Activated T-cell treated with anti-CD3 and anti-CD28 coated beads for 48 hours (primary cell): ENCODE results near the gene MED12L.

Experiments
- DNase-seq: peaks from one replicate; pipeline ENCODE4 v3.0.0-alpha.2; 2020; ENCODE audit warnings: low read depth

Gene MED12L

DNA sequence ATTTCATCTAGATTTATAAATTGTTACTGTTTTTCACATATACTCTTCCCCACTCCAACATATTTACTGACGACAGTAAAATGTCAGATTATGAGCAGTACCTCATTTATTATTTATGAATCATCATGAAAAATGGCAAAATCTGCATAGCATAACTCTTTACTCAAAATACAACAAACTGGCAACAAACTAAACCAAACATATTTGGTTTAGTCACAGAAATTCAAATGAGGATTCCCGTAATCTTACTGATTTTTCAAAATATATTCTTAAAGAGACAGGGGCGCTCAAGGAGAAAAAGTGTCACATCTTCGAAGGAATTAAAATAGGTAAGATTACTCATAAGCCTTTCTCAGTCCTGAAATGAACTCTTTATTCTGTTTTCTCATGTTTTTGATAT, 234.2 kb downstream of the MED12L start:
- DNase-seq: no peak

DNA sequence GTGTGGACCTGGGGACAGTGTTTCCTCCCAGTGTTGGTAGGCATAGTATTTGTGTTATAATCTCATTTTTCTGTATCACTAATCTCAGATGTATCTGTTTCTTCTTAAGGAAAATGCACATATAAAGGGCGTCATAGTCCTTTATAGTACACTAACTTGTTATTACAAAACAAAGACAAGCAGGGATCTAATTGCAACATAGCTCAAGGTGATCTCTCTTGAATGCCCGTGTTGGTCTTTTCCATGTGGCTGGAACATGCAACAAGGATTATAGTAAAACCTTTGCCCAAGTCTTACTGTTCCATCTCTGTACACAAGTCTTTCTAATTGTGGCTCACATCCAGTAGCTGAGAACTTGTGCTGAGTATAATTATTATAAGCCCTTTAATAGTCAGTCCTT, 234.7 kb downstream of the MED12L start:
- no peak for DNase-seq

DNA sequence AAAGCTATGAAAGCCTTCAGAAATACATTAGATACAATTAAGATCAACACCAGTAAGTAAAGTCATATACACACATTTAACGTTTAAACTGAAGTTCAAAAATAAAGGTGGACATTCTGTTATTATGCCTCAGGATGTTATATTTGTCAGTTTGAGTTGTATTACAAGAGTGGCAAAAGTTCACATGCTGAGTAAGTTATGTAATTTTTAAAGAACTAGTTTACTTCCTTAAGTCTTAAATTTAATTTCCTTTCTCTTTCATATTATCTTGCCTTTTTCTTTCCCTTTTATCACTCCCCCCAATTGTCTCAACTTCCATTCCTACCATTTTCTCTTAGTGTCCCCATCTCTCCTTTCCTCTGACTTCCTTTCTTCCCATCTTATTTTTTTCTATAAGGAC, 236.1 kb downstream of the MED12L start:
- DNase-seq: no peak

DNA sequence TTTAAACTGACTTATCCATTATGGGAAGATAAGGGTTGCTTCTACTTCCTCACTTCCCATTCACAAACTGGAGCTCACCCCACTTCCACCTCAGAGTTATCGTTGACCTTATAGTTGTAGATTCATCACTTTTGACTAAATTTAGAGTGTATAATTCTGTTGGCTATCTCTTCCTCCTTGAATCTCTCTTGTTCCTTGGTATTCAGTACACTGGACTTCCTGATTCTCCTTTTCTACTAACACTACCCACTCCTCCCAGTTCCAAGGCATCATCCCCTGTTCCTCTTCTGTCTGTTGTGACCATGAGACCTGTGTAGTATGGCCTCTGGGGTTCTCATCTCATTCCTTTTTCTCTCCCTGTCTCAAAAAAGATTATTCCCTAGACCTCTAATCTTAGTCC, 237.0 kb downstream of the MED12L start:
- DNase-seq: no peak

DNA sequence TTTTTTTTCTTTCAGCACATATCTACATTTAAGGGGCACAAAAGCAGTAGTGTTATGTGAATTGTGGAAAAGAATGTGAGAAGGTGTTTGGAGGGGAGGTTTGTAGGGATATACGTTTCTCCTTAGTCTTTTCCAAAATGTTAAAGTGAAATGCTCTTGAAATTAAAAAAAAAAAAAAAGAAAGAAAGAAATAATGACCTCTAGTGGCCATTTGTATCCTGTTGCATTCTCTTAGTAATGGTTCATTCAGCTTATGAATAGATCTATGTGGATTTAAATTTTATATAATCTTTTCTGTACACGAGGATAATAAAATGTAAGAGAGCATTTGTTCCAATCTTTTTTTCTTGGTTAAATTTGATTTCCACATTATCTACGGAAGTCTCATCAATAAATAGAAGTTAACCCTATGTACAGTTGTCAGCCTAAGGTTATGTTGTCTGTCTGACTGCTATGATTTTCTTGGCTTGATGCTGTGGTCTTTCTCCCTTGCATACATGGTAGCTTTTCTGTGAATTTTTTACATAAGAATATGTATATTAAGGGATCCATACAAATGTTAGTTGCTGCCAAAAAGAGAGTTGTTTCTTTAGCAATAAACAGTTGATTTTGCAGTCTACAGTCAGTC, 242.2 kb downstream of the MED12L start:
- no peak for DNase-seq

DNA sequence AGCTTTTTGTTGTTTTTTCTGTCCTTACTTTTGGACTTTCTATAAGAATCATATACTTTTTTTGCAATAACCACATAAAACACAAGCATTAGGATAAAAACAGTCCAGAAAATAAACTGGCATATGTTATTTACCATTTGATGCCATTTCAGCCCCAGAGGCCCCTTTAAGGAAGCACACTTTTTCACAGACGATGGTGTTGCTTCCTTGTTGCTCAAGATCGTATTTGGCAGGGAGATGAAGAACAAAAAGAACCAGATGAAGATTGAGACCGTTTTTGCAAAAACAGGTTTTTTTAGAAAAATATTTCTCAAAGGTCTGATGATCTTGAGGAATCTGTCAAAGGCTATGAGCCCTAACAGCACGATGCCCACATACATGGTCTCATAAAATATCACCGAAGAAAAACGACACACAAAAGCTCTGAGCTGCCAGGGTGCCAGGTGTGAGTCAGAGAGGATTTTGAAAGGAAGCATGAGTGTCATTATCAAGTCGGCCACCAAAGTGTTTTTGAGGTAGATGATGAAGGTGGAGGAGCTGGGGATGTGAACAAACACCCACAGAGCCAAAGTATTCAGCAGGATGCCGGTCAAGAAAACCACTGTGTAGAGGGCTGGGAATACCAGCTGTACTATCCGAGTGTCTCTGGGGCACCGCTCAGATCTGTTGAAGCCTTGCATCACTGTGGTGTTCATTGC, 243.0 kb downstream of the MED12L start:
- no peak for DNase-seq

DNA sequence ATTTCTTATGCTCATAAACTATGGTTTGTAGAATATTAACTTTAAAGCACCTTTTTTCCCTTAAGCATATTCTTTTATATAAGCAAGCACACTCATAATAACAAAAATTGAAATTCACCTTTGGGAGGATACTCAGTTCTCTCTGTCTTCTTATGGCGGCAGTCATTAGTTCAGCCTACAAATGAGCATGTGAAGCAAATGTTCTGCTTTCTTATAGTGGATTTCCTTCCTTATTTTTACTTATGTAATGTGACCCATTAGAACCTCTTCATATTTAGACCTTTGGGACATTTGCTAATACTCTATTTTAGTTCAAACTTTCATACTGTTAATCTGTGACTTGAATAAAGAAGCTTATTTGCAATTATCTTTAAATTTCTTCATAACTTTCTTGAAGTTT, 243.9 kb downstream of the MED12L start, which contains the start of gene P2RY13:
P2RY13 (minus strand) TSS at position 187 of the 400 bp plus-strand sequence; CDS start at position 166, 21 bp downstream.
- DNase-seq: no peak

DNA sequence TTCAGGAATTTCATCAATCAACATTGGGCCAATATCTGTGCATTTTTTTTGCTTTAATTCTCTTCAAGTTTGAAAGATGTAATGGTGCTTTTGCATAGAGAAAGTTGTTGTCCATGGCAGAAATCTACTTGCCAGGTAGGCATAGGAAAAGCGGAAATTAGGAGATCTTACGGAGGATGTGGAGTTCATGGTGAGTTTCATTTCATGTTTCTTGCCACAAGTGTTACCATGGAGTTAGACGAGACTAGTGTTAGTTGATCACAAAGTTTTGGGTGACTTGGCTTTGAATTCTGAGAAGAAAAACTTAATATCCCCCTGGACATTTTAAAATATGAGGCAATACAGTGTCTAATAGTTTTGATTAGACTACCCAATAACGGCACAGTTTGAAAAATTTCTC, 244.9 kb downstream of the MED12L start:
- DNase-seq: no peak

DNA sequence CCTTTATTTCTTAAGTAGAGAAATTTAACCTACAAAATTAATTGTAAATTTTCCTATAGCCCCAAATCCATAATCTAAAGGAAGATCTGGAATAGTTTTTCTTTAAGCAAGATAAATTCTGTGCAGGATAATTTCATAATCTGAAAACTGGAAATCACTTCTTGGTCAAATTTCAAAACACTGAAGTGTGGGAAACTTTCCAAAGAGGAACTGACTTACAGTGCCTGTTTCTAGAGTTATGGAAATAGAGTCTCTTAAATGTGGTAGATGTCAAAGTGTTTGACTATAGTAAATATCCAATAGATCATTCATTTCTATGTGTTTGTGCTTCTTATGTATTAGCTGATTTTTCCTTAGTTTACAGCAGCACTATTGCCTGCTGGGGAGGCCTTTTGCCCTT, 245.4 kb downstream of the MED12L start:
- no peak for DNase-seq

DNA sequence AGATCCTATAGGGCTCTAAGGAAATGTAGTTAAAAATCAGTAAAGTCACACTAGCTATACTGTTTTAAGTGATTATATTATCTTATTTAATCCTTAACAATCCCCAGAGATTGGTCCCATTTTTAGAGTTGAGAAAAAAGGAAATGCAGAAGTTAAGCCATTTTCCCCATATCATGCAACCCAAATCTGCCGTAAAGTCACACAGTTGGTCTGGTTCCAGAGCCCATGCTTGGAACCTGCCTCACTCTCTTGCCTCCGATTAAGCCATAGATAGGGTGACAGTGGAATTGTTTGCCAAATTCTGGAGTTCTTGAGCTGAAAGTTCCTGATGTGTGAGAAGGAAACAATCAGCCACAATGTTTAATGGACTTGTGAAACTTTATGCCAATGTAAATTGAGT, 246.2 kb downstream of the MED12L start:
- DNase-seq: no peak

DNA sequence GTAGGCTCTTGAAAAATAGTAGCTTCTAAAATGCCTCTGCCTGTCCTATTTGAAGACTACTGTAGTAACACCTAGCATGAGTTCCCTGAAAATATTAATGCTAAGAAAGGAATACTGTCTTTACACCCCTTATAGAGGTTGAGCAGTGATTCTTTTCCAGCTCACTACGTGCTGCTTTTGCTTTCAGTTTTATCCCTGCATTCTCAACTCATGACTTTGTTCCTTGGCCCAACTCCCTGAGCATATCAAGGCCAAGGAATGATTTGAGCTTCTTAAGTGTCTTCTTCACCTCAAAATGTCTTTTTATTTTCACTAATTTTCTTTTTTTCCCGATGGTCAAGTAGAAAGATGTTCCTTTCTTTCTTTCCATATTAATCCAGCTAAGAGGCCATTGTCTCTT, 260.4 kb downstream of the MED12L start:
- no peak for DNase-seq

DNA sequence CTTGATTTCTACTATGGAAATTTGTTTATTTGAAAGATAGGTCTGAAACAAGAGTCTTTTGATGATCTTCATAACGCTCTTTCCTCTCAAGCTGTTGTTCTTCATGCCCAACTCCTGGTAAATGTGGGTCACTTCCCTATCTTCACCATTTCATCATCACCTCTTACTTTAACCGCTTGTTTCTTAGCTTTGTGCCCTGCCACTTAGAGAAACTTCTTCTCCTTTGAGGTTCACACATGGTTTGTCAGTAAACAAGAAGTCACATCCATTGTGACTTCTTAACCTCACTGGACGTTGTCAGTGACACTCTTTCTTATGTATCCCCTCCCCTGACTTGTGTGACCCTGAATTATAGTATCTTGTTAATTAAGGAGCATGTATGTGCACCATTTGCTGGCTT, 260.8 kb downstream of the MED12L start:
- DNase-seq: no peak

DNA sequence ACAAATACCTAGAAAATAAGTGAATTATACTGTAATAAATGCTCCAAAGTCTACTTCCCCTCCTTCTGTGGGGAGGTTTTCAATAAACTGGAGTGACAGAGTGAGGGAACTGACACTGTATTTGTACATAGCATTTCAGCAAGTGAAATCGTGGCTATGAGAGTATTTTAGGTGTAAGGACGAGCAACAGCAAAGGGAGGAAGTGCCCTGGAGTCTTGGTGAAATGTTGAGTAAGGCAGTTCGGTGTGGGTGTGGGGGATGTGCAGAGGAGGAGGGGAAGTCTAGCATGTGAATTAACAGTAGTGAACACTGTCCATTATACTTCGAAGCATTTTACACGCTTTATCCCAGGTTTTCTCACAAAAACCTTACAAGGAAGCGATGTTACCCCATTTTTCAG, 262.0 kb downstream of the MED12L start:
- no peak for DNase-seq

DNA sequence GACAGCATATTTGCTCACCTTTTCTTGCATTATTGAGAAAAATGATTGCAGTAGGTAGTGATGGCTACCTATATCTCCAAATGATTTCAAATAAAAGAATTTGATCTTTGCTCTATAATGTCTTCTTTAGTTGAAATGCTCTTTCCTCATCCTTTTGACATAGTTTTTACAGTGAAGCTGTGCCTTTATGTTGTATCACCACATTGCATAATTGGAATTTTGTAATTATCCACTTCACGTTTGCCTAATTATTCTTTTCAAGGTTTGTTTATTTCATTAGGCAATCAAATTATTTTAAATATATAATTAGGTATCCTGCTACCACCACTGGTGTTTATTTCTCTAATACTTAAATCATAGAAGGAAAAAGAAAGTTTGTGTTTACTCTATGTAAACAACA, 265.2 kb downstream of the MED12L start:
- DNase-seq: no peak

DNA sequence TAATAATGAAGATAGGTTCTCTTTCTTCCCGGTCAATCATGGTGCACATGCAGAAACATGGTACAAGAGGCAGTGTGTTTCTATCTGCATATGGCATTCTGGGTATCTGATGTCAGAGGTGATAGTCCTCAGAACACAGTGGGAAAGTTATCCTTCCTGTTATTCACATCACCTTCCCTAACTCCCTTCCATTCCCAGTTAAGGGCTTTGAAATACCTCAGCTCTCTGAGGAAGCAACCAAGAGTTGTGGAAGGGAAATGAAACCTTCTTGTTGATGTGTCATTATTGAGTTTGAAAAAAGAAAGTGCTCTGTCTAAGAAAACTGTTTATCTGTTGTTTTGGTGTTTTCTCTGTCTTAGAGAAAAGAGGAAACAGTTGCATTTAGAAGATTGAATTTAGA, 265.8 kb downstream of the MED12L start:
- no peak for DNase-seq

DNA sequence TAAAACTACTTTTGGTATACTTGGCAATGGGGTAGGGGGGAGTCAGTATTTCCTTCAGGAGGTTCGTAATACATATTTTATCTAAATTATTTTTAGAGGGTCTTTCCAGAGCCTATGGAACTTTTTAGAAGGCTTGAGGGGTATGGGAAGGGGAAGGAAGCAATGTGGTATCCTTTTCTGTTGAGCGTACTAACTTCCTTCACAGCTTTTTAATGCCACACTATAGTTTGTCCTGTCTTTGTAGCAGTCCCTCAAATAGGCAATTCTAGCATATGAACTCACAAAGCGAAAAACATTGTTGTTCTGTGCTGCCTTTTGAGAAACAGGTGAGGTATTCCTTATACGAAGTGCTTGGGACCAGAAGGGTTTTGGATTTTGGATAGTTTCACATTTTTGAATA, 266.2 kb downstream of the MED12L start:
- no peak for DNase-seq

DNA sequence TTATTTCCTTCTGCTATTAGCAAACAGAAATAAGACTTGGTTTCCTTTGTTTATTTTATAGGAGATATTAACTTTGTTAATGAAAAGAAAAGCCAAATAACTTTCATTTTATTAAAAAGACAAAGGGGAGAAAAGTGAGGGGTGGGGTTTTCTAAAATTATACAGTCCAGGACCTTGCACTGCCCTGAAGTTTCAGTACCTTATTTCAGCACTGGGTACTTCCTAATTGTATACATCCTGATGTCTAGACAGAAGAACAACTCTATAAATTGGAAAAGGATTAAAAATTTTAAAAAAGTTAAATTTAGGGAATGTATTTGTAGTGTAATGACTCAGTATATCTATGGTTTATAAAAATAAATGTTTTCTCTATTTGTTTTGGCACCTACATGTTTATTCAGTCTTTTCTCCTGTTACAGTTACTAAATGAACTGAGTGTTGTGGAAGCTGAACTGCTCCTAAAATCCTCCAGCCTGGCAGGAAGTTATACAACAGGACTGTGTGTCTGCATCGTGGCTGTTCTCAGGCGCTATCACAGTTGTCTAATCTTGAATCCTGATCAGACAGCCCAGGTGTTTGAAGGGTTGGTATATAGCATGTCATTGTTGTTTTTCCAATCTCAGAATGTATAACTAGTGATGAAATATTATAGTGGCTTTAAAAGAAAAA, 271.5 kb downstream of the MED12L start:
- no peak for DNase-seq

DNA sequence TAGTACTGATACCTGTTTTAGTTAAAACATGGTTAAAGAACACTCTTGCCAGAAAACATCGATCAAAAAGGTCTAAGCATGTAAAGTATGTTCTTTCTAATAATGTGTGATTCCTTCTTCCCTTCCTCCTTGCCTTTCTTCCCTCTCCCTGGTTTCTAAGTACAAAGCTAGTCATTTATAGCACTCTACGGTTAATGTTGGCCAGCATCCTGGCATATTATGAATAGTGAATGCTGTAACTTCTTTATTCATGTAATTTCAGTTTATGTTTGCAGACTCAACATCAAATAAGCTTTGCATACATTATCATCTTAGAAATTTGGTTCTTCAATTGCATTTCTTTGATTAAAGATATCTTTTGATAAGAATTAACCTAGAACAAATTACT, 272.0 kb downstream of the MED12L start:
- DNase-seq: no peak

DNA sequence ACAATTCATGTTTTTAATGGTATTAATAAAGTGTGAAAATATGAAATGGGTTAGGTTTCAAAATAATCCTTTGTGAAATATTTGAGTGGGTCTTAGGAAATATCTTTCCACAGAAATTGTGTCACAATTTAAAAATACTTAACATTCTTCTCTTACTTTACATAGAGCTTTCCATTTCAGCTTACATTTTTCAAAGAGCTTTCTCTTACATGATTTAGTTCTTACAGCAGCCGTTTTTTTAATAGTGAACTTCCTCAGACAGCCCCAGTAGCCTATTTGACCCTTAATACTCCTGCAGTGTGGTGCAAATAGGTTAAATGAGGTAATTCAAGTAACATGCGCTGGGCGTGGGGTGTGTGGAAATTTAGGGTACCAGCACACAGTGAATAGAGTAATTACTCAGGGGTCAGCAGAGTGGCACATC, 277.3 kb downstream of the MED12L start:
- no peak for DNase-seq

DNA sequence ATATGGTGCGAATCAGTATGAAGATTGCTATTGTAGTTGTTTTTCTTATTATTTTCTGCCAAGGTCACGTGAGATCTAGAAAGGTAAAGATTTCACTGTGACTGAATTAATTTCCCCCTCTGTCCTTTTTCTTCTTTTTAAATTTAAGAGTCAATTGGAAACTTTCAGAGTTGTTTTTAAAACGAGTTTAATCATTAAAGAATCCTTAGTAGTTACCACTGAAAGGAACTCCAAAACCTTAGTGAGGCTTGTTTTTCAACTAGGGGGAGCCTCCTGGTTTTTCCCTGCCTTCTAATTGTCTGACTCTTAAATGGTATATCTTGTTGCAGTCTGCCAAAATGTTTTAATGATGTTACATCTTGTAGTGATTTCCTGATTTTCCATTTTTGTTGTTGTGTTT, 281.5 kb downstream of the MED12L start:
- DNase-seq: no peak

DNA sequence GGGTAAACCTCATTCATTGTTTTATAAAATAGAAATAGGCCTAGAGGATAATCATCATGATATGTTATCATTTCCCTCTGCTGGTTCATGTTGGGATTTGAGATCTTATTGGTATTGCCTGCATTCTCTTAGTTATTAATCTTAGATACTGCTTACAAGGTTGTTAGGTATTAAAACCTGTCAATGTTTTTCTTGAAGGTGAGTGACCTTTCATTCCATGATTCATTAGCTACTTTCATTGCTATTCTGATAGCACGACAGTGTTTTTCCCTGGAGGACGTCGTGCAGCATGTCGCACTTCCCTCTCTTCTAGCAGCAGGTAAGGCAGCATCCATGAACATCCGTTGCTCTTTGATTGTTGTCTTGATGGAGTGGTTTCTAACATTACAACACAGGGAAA, 282.0 kb downstream of the MED12L start:
- DNase-seq: no peak

DNA sequence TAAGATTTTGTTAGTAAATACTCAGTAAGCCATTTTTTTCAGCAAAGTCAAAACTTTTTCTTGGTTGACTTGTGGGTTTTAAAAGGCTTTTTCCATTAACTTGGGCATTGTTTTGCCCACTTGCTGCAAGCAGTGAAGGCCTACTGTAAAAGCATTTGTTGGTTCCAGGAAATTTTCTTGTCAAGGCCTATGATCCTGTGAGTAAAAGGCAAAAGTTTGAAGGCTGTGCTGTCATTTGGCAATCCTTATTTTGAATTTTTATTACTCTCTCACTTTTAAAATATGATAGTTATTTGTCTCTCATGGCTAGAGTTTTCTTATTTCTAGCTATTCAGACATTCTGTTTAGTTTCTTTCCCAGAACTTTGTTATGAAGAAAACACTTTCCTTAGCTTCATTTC, 286.1 kb downstream of the MED12L start:
- no peak for DNase-seq

DNA sequence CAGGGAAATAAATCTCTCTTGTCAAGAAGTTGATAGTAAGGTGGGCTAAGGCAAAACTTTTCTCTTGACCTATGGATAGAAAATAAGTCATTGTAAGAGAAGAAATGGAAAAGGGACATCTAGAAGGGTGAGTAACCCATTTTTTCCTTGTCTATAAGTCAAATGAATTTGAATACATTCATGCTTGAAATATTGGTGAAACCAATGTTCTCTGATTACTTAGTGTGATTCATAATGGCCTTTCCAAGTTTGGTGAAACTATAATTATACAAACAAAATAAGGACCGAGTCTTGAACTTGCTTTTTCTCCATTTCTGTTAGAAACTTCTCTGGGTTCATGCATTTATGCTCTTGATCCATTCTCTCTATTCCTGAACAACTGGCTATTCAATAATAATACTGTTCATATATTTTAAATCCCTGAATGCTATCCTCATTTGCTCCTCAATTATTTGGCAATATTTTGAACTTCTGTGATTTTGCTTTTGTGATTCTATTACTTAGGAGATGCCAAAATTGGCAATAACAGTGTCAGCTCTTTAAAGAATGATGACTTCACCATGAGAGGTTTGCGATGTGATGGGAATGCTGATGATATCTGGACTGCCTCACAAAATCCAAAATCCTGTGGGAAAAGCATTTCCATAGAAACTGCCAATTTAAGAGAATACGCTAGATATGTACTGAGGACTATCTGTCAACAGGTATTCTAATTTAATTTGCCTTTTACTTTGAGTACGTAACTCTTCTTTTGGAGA, 286.8 kb downstream of the MED12L start:
- DNase-seq: no peak
